ENCODE measurements around the gene VCL.
"Not testable (repeated sequence)": the region's sequence is repeated elsewhere in the genome, so short reads cannot be mapped to it uniquely, and the experiment has no call there.

Gene VCL

GRCh38 chr10:73971636-73972354, 26.1 kb upstream of the VCL start:
- no peak for DNase-seq (ENCODE audit: low read depth, low spot score)

- no peak for DNase-seq (ENCODE audit: low read depth, low spot score)
Observed at GRCh38 chr10:73973427-73973826, 24.5 kb upstream of the VCL start.

GRCh38 chr10:73974309-73974946, 23.5 kb upstream of the VCL start:
- no peak for DNase-seq (ENCODE audit: low read depth, low spot score)

GRCh38 chr10:73975388-73975787, 22.5 kb upstream of the VCL start:
- no peak for DNase-seq (ENCODE audit: low read depth, low spot score)

- no peak for DNase-seq (ENCODE audit: low read depth, low spot score)
Observed at GRCh38 chr10:73979141-73979808, 18.6 kb upstream of the VCL start.

- DNase-seq (ENCODE audit: low read depth, low spot score): no peak
Observed at GRCh38 chr10:73979809-73980433, 18.0 kb upstream of the VCL start.

GRCh38 chr10:73981812-73982211, 16.1 kb upstream of the VCL start:
- no peak for DNase-seq (ENCODE audit: low read depth, low spot score)

- DNase-seq (ENCODE audit: low read depth, low spot score): no peak
Observed at GRCh38 chr10:73983096-73984047, 14.5 kb upstream of the VCL start.

- DNase-seq (ENCODE audit: low read depth, low spot score): no peak
Observed at GRCh38 chr10:73989594-73990150, 8.2 kb upstream of the VCL start.

- DNase-seq (ENCODE audit: low read depth, low spot score): no peak
Observed at GRCh38 chr10:73991203-73991883, 6.6 kb upstream of the VCL start.

GRCh38 chr10:73991884-73992245, 6.1 kb upstream of the VCL start:
- no peak for DNase-seq (ENCODE audit: low read depth, low spot score)

GRCh38 chr10:73992899-73993788, 4.8 kb upstream of the VCL start:
- DNase-seq (ENCODE audit: low read depth, low spot score): no peak

- DNase-seq (ENCODE audit: low read depth, low spot score): no peak
Observed at GRCh38 chr10:73995035-73995358, 2.9 kb upstream of the VCL start.

- no peak for DNase-seq (ENCODE audit: low read depth, low spot score)
Observed at GRCh38 chr10:73997461-73997786, 492 bp upstream of the VCL start.

- DNase-seq (ENCODE audit: low read depth, low spot score): no peak
Observed at GRCh38 chr10:73998623-73998928, 660 bp downstream of the VCL start.

- DNase-seq (ENCODE audit: low read depth, low spot score): peak; percentile 33
Observed at GRCh38 chr10:73998929-73999691, 1.2 kb downstream of the VCL start.

- no peak for DNase-seq (ENCODE audit: low read depth, low spot score)
Observed at GRCh38 chr10:73999703-74000102, 1.8 kb downstream of the VCL start.

- not testable (repeated sequence) for DNase-seq (ENCODE audit: low read depth, low spot score)
Observed at GRCh38 chr10:74000244-74000643, 2.3 kb downstream of the VCL start.

All from iPS DF 19.7 (cell line).